ENCODE measurements around the gene PRMT5.
"Not testable (repeated sequence)": the region's sequence is repeated elsewhere in the genome, so short reads cannot be mapped to it uniquely, and the experiment has no call there.

PRMT5 gene
- 18.3 to 172 (median 40.7) reads per million in 9 experiments for total RNA-seq

GRCh38 chr14:22929104-22929960 is at the start of gene PRMT5:
Gene PRMT5, minus strand, starts transcription at chr14:22929376. Its CDS starts 15 bp downstream, at chr14:22929361.
- no peaks in the 10 kb centered on the region for H3K27me3 Mint-ChIP-seq
- no peak within 1 kb of the TSS for H3K4me3 Mint-ChIP-seq
- DNase-seq (peak; percentile 96 to 99 (median 98)), ATAC-seq (replicated peaks) (peak; percentile 94)
- peaks cover 5 to 17% of the 10 kb centered on the region in 2 donors for H3K4me1 Mint-ChIP-seq (ENCODE audit: low read depth in 2 of 2)
- peaks cover 11% of the 10 kb centered on the region for H3K36me3 Mint-ChIP-seq (ENCODE audit: insufficient read depth)
- no peak within 1 kb of the TSS for H3K27ac Mint-ChIP-seq
- no peaks in the 10 kb centered on the region for H3K9me3 Mint-ChIP-seq

DNA sequence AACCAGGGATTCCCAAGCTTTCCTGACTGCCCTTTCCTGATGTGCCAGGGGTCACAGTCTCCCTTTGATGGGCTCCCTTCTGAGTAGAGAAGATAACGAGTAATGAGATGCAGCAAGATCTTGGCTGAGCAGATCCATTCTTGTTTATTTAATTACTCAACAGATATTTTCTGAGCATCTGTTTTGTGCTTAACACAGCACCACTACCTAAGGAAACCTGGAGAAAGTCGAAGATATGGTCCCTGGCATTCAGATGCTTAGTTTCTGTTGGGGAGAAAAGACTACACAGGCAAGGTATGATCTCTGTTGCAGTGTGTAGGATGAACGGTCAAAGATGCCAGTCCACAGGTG is 49.3 kb upstream of the PRMT5 start:
- no peak overlapping the region for H3K27ac Mint-ChIP-seq
- no peaks in the 10 kb centered on the region for H3K36me3 Mint-ChIP-seq (ENCODE audit: insufficient read depth)
- ATAC-seq (replicated peaks) (no peak), DNase-seq (no peak)
- H3K4me1 Mint-ChIP-seq (ENCODE audit: low read depth in 2 of 2), result peaks cover 4% of the 10 kb centered on the region in 2 donors
- no peak overlapping the region for H3K4me3 Mint-ChIP-seq
- no peaks in the 10 kb centered on the region for H3K9me3 Mint-ChIP-seq
- H3K27me3 Mint-ChIP-seq, result peaks cover 10 to 38% of the 10 kb centered on the region in 2 donors

DNA sequence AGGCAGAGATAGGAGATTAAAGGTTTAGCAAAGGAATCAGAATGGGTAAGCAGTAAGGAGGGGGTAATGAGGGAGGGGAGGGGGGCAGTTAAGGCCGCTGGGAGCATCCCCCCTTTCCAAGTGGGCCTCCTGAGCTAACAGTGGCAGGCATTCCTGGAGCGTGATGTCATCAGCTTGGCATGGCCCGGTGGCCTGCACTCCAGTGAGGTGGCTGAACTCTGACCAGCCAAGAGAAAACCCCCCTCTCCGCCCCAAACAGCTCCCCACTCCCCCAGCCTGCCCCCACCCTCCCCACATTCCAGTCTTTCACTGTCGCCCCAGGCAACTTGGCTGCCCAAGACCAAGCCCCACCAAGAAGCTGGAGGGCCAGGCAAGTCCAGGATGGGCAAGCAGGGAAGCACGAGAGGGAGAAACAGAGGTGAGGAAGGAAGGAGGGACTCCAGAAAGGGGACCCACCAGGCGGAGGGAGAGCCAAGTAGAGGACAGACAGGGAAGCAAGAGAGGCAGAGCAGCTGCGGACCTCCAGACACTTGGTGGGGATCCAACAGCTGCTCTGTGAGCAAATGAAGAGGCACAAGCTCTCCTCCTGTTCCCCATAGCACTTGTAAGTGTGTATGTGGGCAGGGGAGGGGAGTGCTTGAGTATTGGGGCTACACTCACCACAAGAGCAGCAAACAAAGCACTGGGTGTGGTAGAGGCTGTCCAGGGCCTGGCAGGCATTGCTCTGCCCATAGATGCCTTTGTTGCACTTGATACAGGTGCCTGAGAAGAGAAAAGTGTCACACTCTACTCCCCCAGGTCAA is 48.7 kb upstream of the PRMT5 start:
- Mint-ChIP-seq H3K27ac (no peak overlapping the region), H3K27me3 (peaks cover 10 to 38% of the 10 kb centered on the region in 2 donors), H3K4me3 (no peak overlapping the region), H3K4me1 (ENCODE audit: low read depth in 2 of 2) (peaks cover 4% of the 10 kb centered on the region in 2 donors), H3K36me3 (ENCODE audit: insufficient read depth) (no peaks in the 10 kb centered on the region), H3K9me3 (no peaks in the 10 kb centered on the region)
- ATAC-seq (replicated peaks) (no peak), DNase-seq (no peak)

- Mint-ChIP-seq H3K27me3 (peaks cover 10 to 38% of the 10 kb centered on the region in 2 donors), H3K9me3 (no peaks in the 10 kb centered on the region), H3K27ac (no peak overlapping the region), H3K4me3 (no peak overlapping the region), H3K4me1 (ENCODE audit: low read depth in 2 of 2) (peaks cover 4% of the 10 kb centered on the region in 2 donors), H3K36me3 (ENCODE audit: insufficient read depth) (no peaks in the 10 kb centered on the region)
- DNase-seq, result no peak
- no peak for ATAC-seq (replicated peaks)
These were observed 48.2 kb upstream of the PRMT5 start for GRCh38 chr14:22977434-22977683.

DNA sequence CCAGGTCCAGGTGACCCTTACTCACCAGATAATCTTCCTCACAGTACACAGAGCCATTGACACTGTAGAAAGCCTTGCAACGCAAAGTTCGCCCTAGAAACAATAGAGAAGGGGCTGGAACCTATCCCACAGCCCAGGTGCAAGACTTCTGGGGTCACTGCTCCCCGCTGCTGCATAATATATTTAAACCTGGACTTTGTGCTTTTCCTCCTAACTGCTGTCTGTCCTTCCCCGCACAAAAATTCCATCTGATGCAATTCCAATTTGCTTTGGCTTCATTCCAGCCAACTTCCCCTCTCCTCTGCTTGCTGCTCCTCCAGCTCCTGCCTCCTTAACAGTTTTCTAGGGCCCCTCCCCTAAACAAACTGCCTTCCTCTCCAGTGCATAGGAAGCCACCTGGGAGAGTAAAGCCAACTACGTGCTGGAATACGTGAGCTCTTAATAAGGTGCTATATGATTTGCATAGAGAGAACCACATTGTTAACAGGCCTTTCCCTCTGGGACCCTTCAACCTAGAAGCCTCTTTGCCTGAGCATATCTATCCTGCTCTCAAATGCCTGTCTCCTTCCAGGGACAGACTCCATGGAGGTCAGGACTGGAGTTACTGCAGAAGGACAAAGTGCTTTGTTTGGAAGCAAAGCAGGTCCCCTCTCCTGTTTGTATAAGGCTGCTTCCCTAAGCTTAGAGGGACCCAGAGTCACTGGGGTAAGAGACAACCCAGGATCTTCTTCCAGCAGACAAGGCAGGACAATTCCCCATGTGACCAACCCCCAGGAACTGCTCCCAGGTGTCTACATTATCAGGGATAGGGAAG is 47.7 kb upstream of the PRMT5 start:
- Mint-ChIP-seq H3K4me1 (ENCODE audit: low read depth in 2 of 2) (peaks cover 4% of the 10 kb centered on the region in 2 donors), H3K27ac (no peak overlapping the region), H3K4me3 (no peak overlapping the region), H3K9me3 (no peaks in the 10 kb centered on the region), H3K36me3 (ENCODE audit: insufficient read depth) (no peaks in the 10 kb centered on the region), H3K27me3 (peaks cover 10 to 38% of the 10 kb centered on the region in 2 donors)
- no peak for ATAC-seq (replicated peaks)
- no peak for DNase-seq

- Mint-ChIP-seq H3K27me3 (peaks cover 10 to 34% of the 10 kb centered on the region in 2 donors), H3K27ac (no peak overlapping the region), H3K9me3 (no peaks in the 10 kb centered on the region), H3K36me3 (ENCODE audit: insufficient read depth) (no peaks in the 10 kb centered on the region), H3K4me1 (ENCODE audit: low read depth in 2 of 2) (no peaks in the 10 kb centered on the region), H3K4me3 (no peak overlapping the region)
- DNase-seq (no peak), ATAC-seq (replicated peaks) (no peak)
These were observed 45.5 kb upstream of the PRMT5 start for GRCh38 chr14:22974530-22975313.

DNA sequence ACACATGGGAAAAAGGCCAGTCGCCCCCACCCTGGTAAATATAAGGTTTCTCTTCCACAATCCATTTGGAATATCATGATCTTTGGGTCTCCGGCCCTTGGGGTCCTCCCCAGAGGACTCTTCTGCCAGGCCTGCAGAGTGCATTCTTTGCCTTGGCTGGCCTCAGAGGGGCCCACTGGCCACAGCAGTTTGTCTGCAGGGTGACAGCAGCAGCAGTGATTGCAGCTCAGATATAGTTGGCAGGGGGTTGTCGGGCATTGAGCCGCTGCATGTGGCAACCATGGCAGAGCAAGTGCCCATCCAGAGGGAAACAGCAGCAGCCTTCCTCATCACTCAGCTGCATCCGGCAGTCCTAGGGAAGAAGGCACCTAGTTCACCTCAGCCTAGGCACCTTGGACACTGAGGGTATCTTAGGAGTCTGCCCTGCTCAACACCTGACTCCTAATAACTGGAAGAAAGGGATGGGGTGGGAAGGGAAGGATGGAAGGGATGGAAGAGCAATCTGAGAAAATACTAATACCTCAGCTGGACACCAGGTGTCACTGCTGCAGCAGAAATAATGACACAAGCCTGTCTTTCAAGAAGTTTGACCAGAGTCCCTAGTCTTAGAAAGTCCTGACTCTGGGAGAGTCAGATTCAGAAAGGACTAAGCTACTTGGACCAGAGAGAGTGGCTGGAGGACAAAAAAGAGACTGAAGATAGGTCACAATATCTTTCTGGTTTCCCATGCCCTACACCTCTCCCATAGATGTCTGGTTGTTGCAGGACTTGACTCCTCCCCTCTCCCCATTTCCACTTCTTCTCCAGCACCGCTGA is 44.2 kb upstream of the PRMT5 start:
- peaks cover 18 to 39% of the 10 kb centered on the region in 2 donors for H3K27me3 Mint-ChIP-seq

DNA sequence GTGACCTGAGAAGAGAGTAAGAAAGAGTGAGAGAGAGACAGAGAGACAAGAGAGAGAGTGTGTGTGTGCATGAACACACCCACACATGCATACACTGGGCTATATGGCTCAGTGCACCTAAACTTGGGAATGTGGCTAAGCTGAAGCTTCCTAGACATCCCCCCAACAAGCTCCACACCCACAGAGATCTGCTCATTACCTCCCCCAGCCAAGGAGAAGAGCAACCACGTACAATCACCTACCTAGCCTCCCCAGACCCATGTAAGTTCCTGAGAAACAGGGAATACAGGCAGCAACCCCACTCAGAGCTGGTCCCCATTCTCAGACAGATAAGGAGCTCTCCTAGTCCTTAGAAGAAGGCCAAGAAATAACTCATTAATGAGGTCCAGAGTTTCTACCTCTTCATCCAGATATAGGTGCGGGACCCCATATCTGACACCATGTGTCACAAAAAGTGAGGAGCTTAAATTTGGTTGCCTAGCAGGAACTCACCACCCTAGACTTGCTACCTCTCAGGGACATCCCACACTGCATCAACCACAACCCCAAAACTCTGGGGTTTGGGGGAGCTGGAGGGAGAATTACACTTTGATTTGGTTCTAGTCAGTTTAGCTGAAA is 43.2 kb upstream of the PRMT5 start:
- Mint-ChIP-seq H3K36me3 (ENCODE audit: insufficient read depth) (no peaks in the 10 kb centered on the region), H3K27ac (no peak overlapping the region), H3K4me1 (ENCODE audit: low read depth in 2 of 2) (no peaks in the 10 kb centered on the region), H3K9me3 (no peaks in the 10 kb centered on the region), H3K4me3 (no peak overlapping the region), H3K27me3 (peaks cover 18 to 41% of the 10 kb centered on the region in 2 donors)
- no peak for ATAC-seq (replicated peaks)
- DNase-seq, result no peak

More for the DNA sequence above, 44.2 kb upstream of the PRMT5 start:
- Mint-ChIP-seq H3K27ac (no peak overlapping the region), H3K36me3 (ENCODE audit: insufficient read depth) (no peaks in the 10 kb centered on the region), H3K9me3 (no peaks in the 10 kb centered on the region), H3K4me1 (ENCODE audit: low read depth in 2 of 2) (no peaks in the 10 kb centered on the region), H3K4me3 (no peak overlapping the region)
- peak; percentile 26 for ATAC-seq (replicated peaks)
- peak; percentile 26 to 51 (median 32) for DNase-seq

- ATAC-seq (replicated peaks), result no peak
- H3K27me3 Mint-ChIP-seq, result peaks cover 12 to 38% of the 10 kb centered on the region in 2 donors
- no peaks in the 10 kb centered on the region for H3K9me3 Mint-ChIP-seq
- H3K4me1 Mint-ChIP-seq (ENCODE audit: low read depth in 2 of 2), result no peaks in the 10 kb centered on the region
- DNase-seq, result no peak
- H3K36me3 Mint-ChIP-seq (ENCODE audit: insufficient read depth), result peaks cover 3% of the 10 kb centered on the region
- H3K27ac Mint-ChIP-seq, result no peak overlapping the region
- no peak overlapping the region for H3K4me3 Mint-ChIP-seq
These were observed 42.0 kb upstream of the PRMT5 start for GRCh38 chr14:22971152-22971551.

GRCh38 chr14:22966783-22967269 is 37.6 kb upstream of the PRMT5 start:
- H3K36me3 Mint-ChIP-seq (ENCODE audit: insufficient read depth), result peaks cover 3% of the 10 kb centered on the region
- H3K27ac Mint-ChIP-seq, result no peak overlapping the region

DNA sequence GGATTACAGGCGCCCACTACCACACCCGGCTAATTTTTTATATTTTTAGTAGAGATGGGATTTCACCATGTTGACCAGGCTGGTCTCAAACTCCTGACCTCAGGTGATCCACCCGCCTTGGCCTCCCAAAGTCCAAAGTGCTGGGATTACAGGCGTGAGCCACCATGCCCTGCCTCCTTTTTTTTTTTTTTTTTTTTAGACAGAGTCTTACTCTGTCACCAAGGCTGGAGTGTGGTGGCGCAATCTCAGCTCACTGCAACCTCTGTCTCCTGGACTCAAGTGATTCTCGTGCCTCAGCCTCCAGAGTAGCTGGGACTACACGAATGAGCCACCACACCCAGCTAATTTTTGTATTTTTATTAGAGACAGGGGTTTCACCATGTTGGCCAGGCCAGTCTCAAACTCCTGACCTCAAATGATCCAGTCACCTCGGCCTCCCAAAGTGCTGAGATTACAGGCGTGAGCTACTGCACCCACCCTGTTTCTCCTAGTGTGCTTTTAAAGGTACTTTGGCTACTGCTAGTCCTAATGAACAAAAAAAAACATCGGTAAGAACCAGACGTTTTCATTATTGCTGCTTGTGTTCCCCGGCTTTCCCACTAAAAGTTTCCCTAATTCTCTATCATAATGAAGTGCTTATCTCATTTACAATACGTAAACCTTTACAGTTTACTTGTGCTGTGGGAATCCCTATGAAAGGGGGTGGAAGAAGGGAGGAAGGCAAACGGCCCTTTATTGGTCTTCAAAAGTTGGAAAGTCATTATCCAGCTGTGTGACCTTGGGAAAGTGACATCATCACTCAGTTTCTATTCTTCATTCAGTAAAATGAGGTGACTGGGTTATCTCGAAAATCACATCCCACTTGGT is 37.0 kb upstream of the PRMT5 start:
- H3K36me3 Mint-ChIP-seq (ENCODE audit: insufficient read depth); H3K27ac Mint-ChIP-seq; H3K9me3 Mint-ChIP-seq; H3K4me3 Mint-ChIP-seq; H3K4me1 Mint-ChIP-seq (ENCODE audit: low read depth in 2 of 2); ATAC-seq (replicated peaks); DNase-seq: not testable (repeated sequence)
- peaks cover 8 to 24% of the 10 kb centered on the region in 2 donors for H3K27me3 Mint-ChIP-seq

More at GRCh38 chr14:22966783-22967269, 37.6 kb upstream of the PRMT5 start:
- no peak overlapping the region for H3K4me3 Mint-ChIP-seq
- ATAC-seq (replicated peaks) (no peak), DNase-seq (no peak)
- no peaks in the 10 kb centered on the region for H3K4me1 Mint-ChIP-seq (ENCODE audit: low read depth in 2 of 2)
- no peaks in the 10 kb centered on the region for H3K9me3 Mint-ChIP-seq
- peaks cover 8 to 24% of the 10 kb centered on the region in 2 donors for H3K27me3 Mint-ChIP-seq
